Measurements from ENCODE around the gene ACOX2.

Gene ACOX2

DNA sequence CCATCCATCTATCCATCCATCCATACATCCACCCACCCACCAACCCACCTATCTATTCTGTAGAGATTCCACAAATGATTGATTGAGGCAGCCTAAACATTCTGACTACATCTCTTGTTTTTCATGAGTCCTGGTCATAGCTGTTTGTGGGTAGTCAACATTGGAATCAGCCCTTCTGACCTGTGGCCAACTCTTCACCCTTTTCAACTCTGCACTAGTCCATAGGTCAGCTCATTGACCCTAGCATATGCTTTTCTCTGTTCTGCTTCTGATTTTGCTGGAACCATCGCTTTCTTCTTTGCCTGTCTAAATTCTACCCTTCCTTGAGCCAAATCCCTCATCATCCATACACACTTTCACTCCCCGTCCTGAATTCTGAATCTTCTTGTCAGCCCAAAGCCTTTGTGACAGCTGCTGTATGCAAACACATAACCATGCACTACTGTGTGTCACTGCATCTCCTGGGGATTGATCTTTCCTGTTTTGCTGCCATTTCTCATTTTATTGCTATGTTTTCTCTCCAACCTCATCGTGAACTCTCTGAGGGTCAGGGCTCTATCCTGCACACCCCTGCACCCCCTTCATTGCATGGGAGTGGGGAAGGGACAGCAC is 61.9 kb downstream of the ACOX2 start:
- DNase-seq (ENCODE audit: insufficient read length, low spot score) (no peak), FAIRE-seq (no peak)

GRCh38 chr3:58474348-58474911 is 62.6 kb downstream of the ACOX2 start:
- peak; percentile 52 for FAIRE-seq

GRCh38 chr3:58473275-58473674 is 63.7 kb downstream of the ACOX2 start:
- no peak for FAIRE-seq

More at GRCh38 chr3:58474348-58474911, 62.6 kb downstream of the ACOX2 start:
- no peak for DNase-seq (ENCODE audit: insufficient read length, low spot score)

DNA sequence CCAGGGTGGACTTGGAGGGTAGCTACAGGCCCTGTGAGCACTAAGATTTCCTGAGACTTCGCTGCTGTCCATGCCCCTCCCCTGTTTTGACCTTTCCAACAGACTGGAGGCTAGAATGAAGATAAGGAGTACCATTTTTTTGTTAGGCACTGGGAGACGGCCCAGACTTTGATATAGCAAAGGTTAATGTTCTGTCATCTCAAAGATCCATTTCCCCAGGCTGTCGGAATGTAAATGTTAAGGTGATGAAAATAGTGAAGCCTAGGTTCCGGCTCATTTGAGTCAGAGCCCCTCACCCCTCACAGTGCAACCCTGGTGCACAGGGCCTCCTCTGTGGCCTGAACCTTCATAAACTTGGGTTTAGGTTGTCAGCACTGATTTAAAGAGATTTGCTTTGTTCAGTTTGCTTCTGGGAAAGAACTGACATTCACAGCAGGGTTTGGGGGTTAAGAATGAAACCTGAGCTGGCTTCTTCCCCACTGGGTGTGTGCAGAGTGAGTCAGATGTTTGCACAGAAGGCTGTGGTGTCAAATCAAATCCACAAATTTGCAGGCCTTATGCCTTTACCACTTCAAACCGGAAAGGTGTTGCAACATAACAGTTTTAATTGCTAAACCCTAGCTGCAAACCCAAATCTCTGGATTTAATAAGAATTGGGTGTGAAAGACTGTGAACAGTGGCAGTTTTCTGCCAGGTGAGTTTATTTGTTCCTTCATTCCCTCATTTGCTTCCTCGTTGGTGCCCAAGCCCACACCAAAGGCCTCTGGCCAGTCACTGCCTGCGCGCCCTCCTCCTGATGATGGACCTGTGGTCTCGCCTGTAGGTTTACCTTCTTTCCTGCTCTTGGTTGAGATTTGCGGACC is 65.7 kb downstream of the ACOX2 start:
- FAIRE-seq (peak; percentile 93), DNase-seq (ENCODE audit: insufficient read length, low spot score) (peak; percentile 89)

More at GRCh38 chr3:58473275-58473674, 63.7 kb downstream of the ACOX2 start:
- no peak for DNase-seq (ENCODE audit: insufficient read length, low spot score)

DNA sequence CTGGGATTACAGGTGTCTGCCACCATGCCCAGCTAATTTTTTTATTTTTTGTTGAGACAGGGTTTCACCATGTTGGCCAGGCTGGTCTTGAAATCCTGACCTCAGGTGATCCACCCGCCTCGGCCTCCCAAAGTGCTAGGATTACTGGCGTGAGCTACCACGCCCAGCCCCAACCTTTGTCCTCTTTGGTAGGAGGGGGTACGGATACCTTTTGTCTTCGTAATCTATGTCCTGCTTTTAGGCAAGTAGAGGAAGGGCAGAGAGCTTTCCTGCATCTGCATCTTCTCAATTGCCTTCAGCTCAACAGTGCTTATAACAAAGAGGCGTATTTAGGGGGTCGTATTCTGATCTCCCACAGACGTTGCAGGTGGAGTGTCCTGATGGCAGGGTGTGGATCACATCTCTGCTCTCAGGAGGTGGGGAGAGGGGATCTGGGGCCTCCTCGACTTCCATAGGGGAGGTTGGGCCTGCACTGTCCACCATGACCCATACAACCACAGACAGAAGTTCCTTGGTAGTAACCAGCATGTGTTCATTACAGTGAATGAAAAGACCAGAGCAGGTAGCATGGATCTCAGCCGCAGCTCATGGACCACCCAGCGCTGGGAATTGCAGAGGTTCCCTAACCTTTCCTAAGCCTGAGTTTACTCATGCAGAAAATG is 66.5 kb downstream of the ACOX2 start:
- FAIRE-seq: no peak

GRCh38 chr3:58469096-58469495 is 67.9 kb downstream of the ACOX2 start:
- FAIRE-seq (no peak), DNase-seq (ENCODE audit: insufficient read length, low spot score) (no peak)

More for the DNA sequence above, 66.5 kb downstream of the ACOX2 start:
- no peak for DNase-seq (ENCODE audit: insufficient read length, low spot score)

GRCh38 chr3:58466899-58467563 is 70.0 kb downstream of the ACOX2 start:
- DNase-seq (ENCODE audit: insufficient read length, low spot score) (no peak), FAIRE-seq (no peak)

DNA sequence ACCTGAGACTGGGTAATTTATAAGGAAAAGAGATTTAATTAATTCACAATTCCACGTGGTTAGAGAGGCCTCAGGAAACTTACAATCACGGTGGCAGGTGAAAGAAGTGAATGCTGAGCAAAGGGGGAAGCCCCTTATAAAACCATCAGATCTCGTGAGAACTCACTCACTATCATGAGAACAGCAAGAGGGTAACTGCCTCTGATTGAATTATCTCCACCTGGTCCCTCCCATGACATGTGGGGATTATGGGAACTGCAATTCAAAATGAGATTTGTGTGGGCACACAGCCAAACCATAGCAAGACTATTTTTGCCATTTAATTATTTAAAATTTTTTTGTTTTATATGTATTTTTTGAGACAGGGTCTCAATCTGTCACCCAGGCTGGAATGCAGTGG is 72.1 kb downstream of the ACOX2 start:
- no peak for DNase-seq (ENCODE audit: insufficient read length, low spot score)

GRCh38 chr3:58463942-58464271 is 73.1 kb downstream of the ACOX2 start:
- FAIRE-seq: no peak
- no peak for DNase-seq (ENCODE audit: insufficient read length, low spot score)

More for the DNA sequence above, 72.1 kb downstream of the ACOX2 start:
- FAIRE-seq: no peak

GRCh38 chr3:58463181-58463941 is 73.6 kb downstream of the ACOX2 start:
- peak; percentile 87 for DNase-seq (ENCODE audit: insufficient read length, low spot score)
- FAIRE-seq: peak; percentile 81

DNA sequence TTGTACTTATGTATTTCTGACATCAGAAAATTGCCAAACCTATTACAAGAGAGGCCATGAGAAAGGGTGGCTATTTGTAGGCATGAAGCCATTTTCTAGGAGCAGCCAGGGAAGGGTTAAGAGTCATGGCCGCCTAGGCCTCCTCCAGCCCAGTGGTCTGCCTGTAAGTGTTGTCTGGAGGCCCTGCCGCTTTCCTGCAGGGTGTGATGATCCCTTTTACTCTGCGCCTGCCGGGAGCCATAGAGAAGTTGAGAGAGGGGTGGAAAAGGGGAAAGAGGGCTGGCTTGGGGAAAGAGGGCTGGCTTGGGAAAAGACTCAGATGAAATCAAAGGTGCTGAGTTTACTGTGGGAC is 74.2 kb downstream of the ACOX2 start:
- FAIRE-seq: no peak
- DNase-seq (ENCODE audit: insufficient read length, low spot score): no peak

DNA sequence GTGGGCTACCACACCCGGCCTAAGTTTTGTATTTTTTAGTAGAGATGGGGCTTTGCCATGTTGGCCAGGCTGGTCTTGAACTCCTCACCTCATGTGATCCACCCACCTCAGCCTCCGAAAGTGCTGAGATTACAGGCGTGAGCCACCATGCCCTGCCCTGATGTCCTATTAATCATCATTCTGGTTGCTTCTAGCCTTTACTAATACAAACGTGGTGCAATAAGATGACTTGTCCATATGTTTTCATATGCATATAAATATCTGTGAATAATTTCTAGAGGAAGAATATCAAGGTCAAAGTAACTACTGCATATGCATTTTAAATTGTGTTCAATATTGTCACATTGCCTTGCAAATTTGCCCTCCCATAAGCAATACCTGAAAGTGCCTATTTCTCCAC is 77.8 kb downstream of the ACOX2 start:
- FAIRE-seq: no peak
- DNase-seq (ENCODE audit: insufficient read length, low spot score): no peak
